Liver (tissue), 9 donors: ENCODE results near the gene TMEM154. TPM values are rescaled to one million over a fixed set of nuclear protein-coding genes. Genes with fewer than 3 reads are reported as not detected.

Source experiments
- DNase-seq: peaks from one replicate; pipeline ENCODE4 v3.0.0-alpha.2; 2017; ENCODE audit warnings: low spot score
- H3K27ac ChIP-seq, 2 donors: one replicate each; pipeline ENCODE4 v1.7.0; 2013; ENCODE audit warnings: inconsistent platforms in 2 of 2, low read length in 2 of 2, control low read depth in 1 of 2, low read depth in 1 of 2, mild to moderate bottlenecking in 1 of 2
- H3K27me3 ChIP-seq, 4 donors: one replicate each; pipeline versions ENCODE4 v1.6.1 to v1.7.0; 2013; ENCODE audit warnings: low read length in 3 of 4, inconsistent platforms in 1 of 4, mild to moderate bottlenecking in 1 of 4, moderate library complexity in 1 of 4; ENCODE audit not compliant: control insufficient read depth in 4 of 4, insufficient read depth in 4 of 4
- H3K36me3 ChIP-seq, 4 donors: one replicate each; pipeline versions ENCODE4 v1.6.1 to v1.7.0; 2013; ENCODE audit warnings: low read length in 3 of 4, mild to moderate bottlenecking in 3 of 4, low read depth in 1 of 4, moderate library complexity in 1 of 4; ENCODE audit not compliant: control insufficient read depth in 4 of 4, insufficient read depth in 3 of 4
- H3K4me1 ChIP-seq, 4 donors: one replicate each; pipeline versions ENCODE4 v1.6.1 to v1.7.0; 2013; ENCODE audit warnings: low read length in 3 of 4, mild to moderate bottlenecking in 3 of 4, moderate library complexity in 1 of 4; ENCODE audit not compliant: control insufficient read depth in 4 of 4, insufficient read depth in 4 of 4
- H3K4me3 ChIP-seq, 3 donors: one replicate each; pipeline versions ENCODE4 v1.6.1 to v1.7.0; 2013; ENCODE audit warnings: low read length in 3 of 3, control low read depth in 1 of 3, low read depth in 1 of 3, mild to moderate bottlenecking in 1 of 3
- H3K9ac ChIP-seq, 2 donors: one replicate each; pipeline ENCODE4 v1.7.0; 2013; ENCODE audit warnings: low read length in 2 of 2, mild to moderate bottlenecking in 2 of 2, moderate library complexity in 2 of 2, control low read depth in 1 of 2, low read depth in 1 of 2
- H3K9me3 ChIP-seq, 4 donors: one replicate each; pipeline versions ENCODE4 v1.6.1 to v1.7.0; 2013; ENCODE audit warnings: low read length in 3 of 4; ENCODE audit not compliant: control insufficient read depth in 4 of 4
- EGR1 ChIP-seq, 2 donors: IDR thresholded peaks; 2 replicates each; pipeline ENCODE4 v1.6.1; 2016 to 2018; ENCODE audit warnings: antibody characterized with exemption in 2 of 2, low read depth in 2 of 2
- FOXA1 ChIP-seq: IDR thresholded peaks from 2 replicates; pipeline ENCODE4 v1.6.1; 2016; ENCODE audit warnings: antibody characterized with exemption
- FOXA2 ChIP-seq: IDR thresholded peaks from 2 replicates; pipeline ENCODE4 v1.6.1; 2016; ENCODE audit warnings: antibody characterized with exemption
- GABPA ChIP-seq, 2 donors: IDR thresholded peaks in 1 of 2; conservative IDR thresholded peaks in 1 of 2; 2 replicates each; pipeline ENCODE4 v1.6.1; 2016; ENCODE audit warnings: antibody characterized with exemption in 2 of 2, mild to moderate bottlenecking in 1 of 2, moderate library complexity in 1 of 2
- HNF4A ChIP-seq, 2 donors: conservative IDR thresholded peaks; 2 replicates each; pipeline ENCODE4 v1.6.1; 2016; ENCODE audit warnings: antibody characterized with exemption in 2 of 2, mild to moderate bottlenecking in 2 of 2
- HNF4G ChIP-seq: IDR thresholded peaks from 2 replicates; pipeline ENCODE4 v1.6.1; 2016; ENCODE audit warnings: antibody characterized with exemption
- JUND ChIP-seq, 2 donors: IDR thresholded peaks; 2 replicates each; pipeline ENCODE4 v1.6.1; 2016; ENCODE audit warnings: antibody characterized with exemption in 2 of 2
- NR2F2 ChIP-seq: IDR thresholded peaks from 2 replicates; pipeline ENCODE4 v1.6.1; 2016; ENCODE audit warnings: antibody characterized with exemption
- RAD21 ChIP-seq, 2 donors: IDR thresholded peaks; 2 replicates each; pipeline ENCODE4 v1.6.1; 2016; ENCODE audit warnings: antibody characterized with exemption in 2 of 2, mild to moderate bottlenecking in 2 of 2
- RXRA ChIP-seq, 2 donors: IDR thresholded peaks; 2 replicates each; pipeline ENCODE4 v1.6.1; 2017 to 2018; ENCODE audit warnings: antibody characterized with exemption in 2 of 2, mild to moderate bottlenecking in 1 of 2
- SP1 ChIP-seq: IDR thresholded peaks from 2 replicates; pipeline ENCODE4 v1.6.1; 2018; ENCODE audit warnings: antibody characterized with exemption, mild to moderate bottlenecking
- TAF1 ChIP-seq: conservative IDR thresholded peaks from 2 replicates; pipeline ENCODE4 v1.6.1; 2016; ENCODE audit warnings: antibody characterized with exemption, mild to moderate bottlenecking
- YY1 ChIP-seq: IDR thresholded peaks from 2 replicates; pipeline ENCODE4 v1.6.1; 2016; ENCODE audit warnings: antibody characterized with exemption, mild to moderate bottlenecking
- WGBS: extraction: QIAGEN DNeasy Blood & Tissue Kit; methylation state at CpG from one replicate; pipeline ENCODE4 v1.1.7; 2013; 5-methylcytosine and 5-hydroxymethylcytosine counted together
- polyA plus RNA-seq, 2 donors: library from polyadenylated mRNA; stranded (reverse) in 1 of 2; unstranded in 1 of 2; fragments of 200-250 nt in 1 of 2; fragments of >200 nt in 1 of 2; fragmentation: Nextera tagmentation in 1 of 2; extraction: Ambion mirVana in 1 of 2; gene quantifications; one replicate each; pipeline versions ENCODE4 v1.2.1 to v1.2.3, GENCODE V29; 2013 to 2015
- total RNA-seq, 2 donors: library from RNA; depleted of rRNA; stranded (reverse); fragments of >200 nt; gene quantifications; one replicate each; pipeline ENCODE4 v1.2.3, GENCODE V29; 2014
- TF ChIP-seq, protein P1 (sequence below): fragments of 150-350 bp; IDR thresholded peaks from 2 replicates; pipeline ENCODE4 v1.5.1; 2017; ENCODE audit warnings: improper control_type of control experiment, low read depth, low read length; ENCODE audit not compliant: missing input control
- TF ChIP-seq, protein P2 (sequence below): IDR thresholded peaks from 2 replicates; pipeline ENCODE4 v1.6.1; 2016; ENCODE audit warnings: antibody characterized with exemption
- TF ChIP-seq, protein P3 (sequence below): IDR thresholded peaks from 2 replicates; pipeline ENCODE4 v1.6.1; 2016; ENCODE audit warnings: antibody characterized with exemption
- TF ChIP-seq, protein P4 (sequence below): IDR thresholded peaks from 2 replicates; pipeline ENCODE4 v1.6.1; 2016; ENCODE audit warnings: antibody characterized with exemption, mild to moderate bottlenecking
- TF ChIP-seq, protein P5 (sequence below): IDR thresholded peaks from 2 replicates; pipeline ENCODE4 v1.6.1; 2016; ENCODE audit warnings: antibody characterized with exemption
- donor health status: healthy.
- donor health status: healthy.
- donor health status: healthy.
- donor health status: healthy.
- donor health status: healthy.

Gene TMEM154, protein sequence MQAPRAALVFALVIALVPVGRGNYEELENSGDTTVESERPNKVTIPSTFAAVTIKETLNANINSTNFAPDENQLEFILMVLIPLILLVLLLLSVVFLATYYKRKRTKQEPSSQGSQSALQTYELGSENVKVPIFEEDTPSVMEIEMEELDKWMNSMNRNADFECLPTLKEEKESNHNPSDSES
- total RNA-seq (1 to 10 TPM in 1 of 2 donors, under 1 TPM in 1; 0.65 to 4.4 TPM), polyA plus RNA-seq (1 to 10 TPM in 1 of 2 donors, under 1 TPM in 1; 0.32 to 4.0 TPM)

DNA sequence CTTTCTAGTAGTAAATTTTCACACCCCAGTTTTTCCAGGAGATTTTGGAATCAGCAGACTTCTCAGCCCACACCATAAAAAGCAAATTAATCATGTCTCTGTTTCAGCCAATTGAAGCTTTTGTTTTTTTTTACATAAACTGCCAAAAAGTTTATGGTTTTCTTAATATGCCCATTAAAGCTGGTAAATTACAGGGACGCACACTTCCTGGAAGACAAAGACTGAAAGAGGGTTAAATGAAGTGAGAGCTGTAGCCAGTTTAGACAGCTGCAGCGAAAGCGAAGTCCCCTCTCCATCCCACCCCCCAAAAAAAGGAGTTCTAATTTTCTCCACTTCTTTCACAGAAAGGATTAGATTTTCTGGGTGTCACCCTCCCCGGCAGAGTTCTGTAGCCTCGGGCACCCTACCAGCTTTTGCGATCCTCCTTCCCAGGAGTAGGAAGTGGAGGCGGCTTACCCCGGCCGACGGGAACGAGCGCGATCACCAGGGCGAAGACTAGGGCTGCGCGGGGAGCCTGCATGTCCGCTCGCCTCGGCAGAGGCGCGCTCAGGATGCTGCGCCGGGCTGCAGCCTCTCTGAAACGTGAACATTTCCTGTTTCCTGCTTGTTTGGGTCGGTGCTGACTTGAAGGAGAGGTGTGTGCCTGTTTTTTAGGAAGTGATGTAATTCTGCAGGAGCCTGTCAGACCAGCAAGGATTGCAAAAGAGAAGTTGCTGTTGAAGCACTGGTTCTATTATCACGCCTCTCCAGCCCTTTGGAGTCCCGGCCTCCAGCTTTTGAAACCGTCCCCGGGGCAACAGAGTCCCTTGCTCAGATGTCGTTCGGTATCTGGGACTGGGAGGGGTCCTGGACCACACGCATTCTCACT is at the start of gene TMEM154:
Gene TMEM154, minus strand, starts transcription at position 584 of the 868 bp plus-strand sequence. Its CDS starts 64 bp downstream, at position 520.
- Histone ChIP-seq H3K27ac (no peak within 1 kb of the TSS), H3K9ac (peak within 1 kb of the TSS; percentile 25 to 76), H3K36me3 (no peaks in the 10 kb centered on the region), H3K27me3 (no peaks in the 10 kb centered on the region), H3K4me3 (peak within 1 kb of the TSS; percentile 39 to 44 (median 39)), H3K9me3 (no peaks in the 10 kb centered on the region), H3K4me1 (peaks cover 0 to 14% (median 11%) of the 10 kb centered on the region in 4 donors)
- DNase-seq: peak; percentile 40
- TF ChIP-seq, protein P1, sequence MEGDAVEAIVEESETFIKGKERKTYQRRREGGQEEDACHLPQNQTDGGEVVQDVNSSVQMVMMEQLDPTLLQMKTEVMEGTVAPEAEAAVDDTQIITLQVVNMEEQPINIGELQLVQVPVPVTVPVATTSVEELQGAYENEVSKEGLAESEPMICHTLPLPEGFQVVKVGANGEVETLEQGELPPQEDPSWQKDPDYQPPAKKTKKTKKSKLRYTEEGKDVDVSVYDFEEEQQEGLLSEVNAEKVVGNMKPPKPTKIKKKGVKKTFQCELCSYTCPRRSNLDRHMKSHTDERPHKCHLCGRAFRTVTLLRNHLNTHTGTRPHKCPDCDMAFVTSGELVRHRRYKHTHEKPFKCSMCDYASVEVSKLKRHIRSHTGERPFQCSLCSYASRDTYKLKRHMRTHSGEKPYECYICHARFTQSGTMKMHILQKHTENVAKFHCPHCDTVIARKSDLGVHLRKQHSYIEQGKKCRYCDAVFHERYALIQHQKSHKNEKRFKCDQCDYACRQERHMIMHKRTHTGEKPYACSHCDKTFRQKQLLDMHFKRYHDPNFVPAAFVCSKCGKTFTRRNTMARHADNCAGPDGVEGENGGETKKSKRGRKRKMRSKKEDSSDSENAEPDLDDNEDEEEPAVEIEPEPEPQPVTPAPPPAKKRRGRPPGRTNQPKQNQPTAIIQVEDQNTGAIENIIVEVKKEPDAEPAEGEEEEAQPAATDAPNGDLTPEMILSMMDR: no peak
- peak in 1 of 2 donors; percentile 39 for TF ChIP-seq GABPA (IDR thresholded peaks at IDR 0.05 in 1 of 2, conservative IDR thresholded peaks at IDR 0.05 in 1 of 2)
- TF ChIP-seq SP1: peak; percentile 11
- peak in 1 of 2 donors; percentile 16 for TF ChIP-seq RAD21 (IDR thresholded peaks at IDR 0.05)
- 9% methylated on average over 32 of the region's 32 CpGs for WGBS

DNA sequence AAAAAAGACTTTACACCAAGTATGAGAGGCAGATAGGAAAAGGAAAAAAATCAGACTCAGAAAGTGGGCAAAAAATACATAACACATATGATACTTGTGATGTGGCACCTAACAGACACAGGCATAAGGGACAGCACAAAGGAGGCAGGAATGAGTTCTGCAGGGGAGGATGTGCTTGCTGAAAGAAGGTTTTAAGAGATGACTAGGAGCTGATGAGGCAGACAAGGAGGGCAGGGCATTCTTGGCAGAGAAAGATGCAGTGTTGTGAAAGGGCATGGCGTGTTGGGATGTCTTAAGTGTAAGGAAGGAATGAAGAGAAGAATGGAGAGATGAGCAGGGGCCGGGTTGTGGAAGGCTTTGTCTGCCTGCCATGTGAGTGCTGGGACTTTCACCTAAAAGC is 49.7 kb upstream of the TMEM154 start:
- Histone ChIP-seq H3K9ac (no peak overlapping the region), H3K4me3 (no peak overlapping the region), H3K9me3 (no peaks in the 10 kb centered on the region), H3K27ac (no peak overlapping the region), H3K4me1 (no peaks in the 10 kb centered on the region), H3K36me3 (no peaks in the 10 kb centered on the region), H3K27me3 (no peaks in the 10 kb centered on the region)
- TF ChIP-seq FOXA1: no peak
- TF ChIP-seq HNF4A (conservative IDR thresholded peaks at IDR 0.05): no peak
- TF ChIP-seq RXRA (IDR thresholded peaks at IDR 0.05): no peak
- no peak for TF ChIP-seq NR2F2
- TF ChIP-seq, protein P1: no peak
- no peak for TF ChIP-seq YY1
- TF ChIP-seq, protein P2, sequence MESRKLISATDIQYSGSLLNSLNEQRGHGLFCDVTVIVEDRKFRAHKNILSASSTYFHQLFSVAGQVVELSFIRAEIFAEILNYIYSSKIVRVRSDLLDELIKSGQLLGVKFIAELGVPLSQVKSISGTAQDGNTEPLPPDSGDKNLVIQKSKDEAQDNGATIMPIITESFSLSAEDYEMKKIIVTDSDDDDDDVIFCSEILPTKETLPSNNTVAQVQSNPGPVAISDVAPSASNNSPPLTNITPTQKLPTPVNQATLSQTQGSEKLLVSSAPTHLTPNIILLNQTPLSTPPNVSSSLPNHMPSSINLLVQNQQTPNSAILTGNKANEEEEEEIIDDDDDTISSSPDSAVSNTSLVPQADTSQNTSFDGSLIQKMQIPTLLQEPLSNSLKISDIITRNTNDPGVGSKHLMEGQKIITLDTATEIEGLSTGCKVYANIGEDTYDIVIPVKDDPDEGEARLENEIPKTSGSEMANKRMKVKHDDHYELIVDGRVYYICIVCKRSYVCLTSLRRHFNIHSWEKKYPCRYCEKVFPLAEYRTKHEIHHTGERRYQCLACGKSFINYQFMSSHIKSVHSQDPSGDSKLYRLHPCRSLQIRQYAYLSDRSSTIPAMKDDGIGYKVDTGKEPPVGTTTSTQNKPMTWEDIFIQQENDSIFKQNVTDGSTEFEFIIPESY: no peak
- TF ChIP-seq, protein P3, sequence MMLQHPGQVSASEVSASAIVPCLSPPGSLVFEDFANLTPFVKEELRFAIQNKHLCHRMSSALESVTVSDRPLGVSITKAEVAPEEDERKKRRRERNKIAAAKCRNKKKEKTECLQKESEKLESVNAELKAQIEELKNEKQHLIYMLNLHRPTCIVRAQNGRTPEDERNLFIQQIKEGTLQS: no peak
- TF ChIP-seq FOXA2: no peak
- TF ChIP-seq SP1: no peak
- TF ChIP-seq, protein P4, sequence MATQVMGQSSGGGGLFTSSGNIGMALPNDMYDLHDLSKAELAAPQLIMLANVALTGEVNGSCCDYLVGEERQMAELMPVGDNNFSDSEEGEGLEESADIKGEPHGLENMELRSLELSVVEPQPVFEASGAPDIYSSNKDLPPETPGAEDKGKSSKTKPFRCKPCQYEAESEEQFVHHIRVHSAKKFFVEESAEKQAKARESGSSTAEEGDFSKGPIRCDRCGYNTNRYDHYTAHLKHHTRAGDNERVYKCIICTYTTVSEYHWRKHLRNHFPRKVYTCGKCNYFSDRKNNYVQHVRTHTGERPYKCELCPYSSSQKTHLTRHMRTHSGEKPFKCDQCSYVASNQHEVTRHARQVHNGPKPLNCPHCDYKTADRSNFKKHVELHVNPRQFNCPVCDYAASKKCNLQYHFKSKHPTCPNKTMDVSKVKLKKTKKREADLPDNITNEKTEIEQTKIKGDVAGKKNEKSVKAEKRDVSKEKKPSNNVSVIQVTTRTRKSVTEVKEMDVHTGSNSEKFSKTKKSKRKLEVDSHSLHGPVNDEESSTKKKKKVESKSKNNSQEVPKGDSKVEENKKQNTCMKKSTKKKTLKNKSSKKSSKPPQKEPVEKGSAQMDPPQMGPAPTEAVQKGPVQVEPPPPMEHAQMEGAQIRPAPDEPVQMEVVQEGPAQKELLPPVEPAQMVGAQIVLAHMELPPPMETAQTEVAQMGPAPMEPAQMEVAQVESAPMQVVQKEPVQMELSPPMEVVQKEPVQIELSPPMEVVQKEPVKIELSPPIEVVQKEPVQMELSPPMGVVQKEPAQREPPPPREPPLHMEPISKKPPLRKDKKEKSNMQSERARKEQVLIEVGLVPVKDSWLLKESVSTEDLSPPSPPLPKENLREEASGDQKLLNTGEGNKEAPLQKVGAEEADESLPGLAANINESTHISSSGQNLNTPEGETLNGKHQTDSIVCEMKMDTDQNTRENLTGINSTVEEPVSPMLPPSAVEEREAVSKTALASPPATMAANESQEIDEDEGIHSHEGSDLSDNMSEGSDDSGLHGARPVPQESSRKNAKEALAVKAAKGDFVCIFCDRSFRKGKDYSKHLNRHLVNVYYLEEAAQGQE: no peak
- no peak for TF ChIP-seq JUND (IDR thresholded peaks at IDR 0.05)
- TF ChIP-seq EGR1 (IDR thresholded peaks at IDR 0.05; ENCODE audit: low read depth in 2 of 2): no peak
- no peak for TF ChIP-seq RAD21 (IDR thresholded peaks at IDR 0.05)
- no peak for TF ChIP-seq TAF1
- TF ChIP-seq, protein P5, sequence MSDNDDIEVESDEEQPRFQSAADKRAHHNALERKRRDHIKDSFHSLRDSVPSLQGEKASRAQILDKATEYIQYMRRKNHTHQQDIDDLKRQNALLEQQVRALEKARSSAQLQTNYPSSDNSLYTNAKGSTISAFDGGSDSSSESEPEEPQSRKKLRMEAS: no peak
- TF ChIP-seq HNF4G: no peak
- TF ChIP-seq GABPA (IDR thresholded peaks at IDR 0.05 in 1 of 2, conservative IDR thresholded peaks at IDR 0.05 in 1 of 2): no peak
- no peak for DNase-seq
- 44% methylated on average over 2 of the region's 2 CpGs for WGBS
